GM19397 (cell line): ENCODE results near the gene OSBPL9.
"Not testable (repeated sequence)": the region's sequence is repeated elsewhere in the genome, so short reads cannot be mapped to it uniquely, and the experiment has no call there.

Source experiments
- ATAC-seq: cut with Tn5 transposase; IDR thresholded peaks from one replicate; pipeline ENCODE4 v1.9.1; 2021; ENCODE audit warnings: mild to moderate bottlenecking, moderate library complexity; ENCODE audit not compliant: unreplicated experiment

OSBPL9 gene

GRCh38 chr1:51636191-51636590 is 19.3 kb downstream of the OSBPL9 start:
- no peak for ATAC-seq

- no peak for ATAC-seq
Observed at GRCh38 chr1:51636764-51637522, 20.1 kb downstream of the OSBPL9 start.

GRCh38 chr1:51638350-51638749 is 21.5 kb downstream of the OSBPL9 start:
- no peak for ATAC-seq

GRCh38 chr1:51639694-51640093 is 22.8 kb downstream of the OSBPL9 start:
- no peak for ATAC-seq

- ATAC-seq = no peak
Observed at GRCh38 chr1:51641096-51641495, 24.2 kb downstream of the OSBPL9 start.

- ATAC-seq = no peak
Observed at GRCh38 chr1:51642739-51643142, 25.8 kb downstream of the OSBPL9 start.

- no peak for ATAC-seq
Observed at GRCh38 chr1:51643362-51643761, 26.5 kb downstream of the OSBPL9 start.

- no peak for ATAC-seq
Observed at GRCh38 chr1:51644020-51644419, 27.1 kb downstream of the OSBPL9 start.

- ATAC-seq = no peak
Observed at GRCh38 chr1:51644533-51645197, 27.8 kb downstream of the OSBPL9 start.

- ATAC-seq = not testable (repeated sequence)
Observed at GRCh38 chr1:51646592-51646991, 29.7 kb downstream of the OSBPL9 start.

GRCh38 chr1:51648180-51649109 is 31.6 kb downstream of the OSBPL9 start:
- no peak for ATAC-seq

- ATAC-seq = no peak
Observed at GRCh38 chr1:51649593-51650091, 32.8 kb downstream of the OSBPL9 start.

GRCh38 chr1:51650198-51650597 is 33.3 kb downstream of the OSBPL9 start:
- ATAC-seq = no peak

GRCh38 chr1:51651552-51651942 is 34.7 kb downstream of the OSBPL9 start:
- ATAC-seq = no peak

GRCh38 chr1:51652599-51652998 is 35.7 kb downstream of the OSBPL9 start:
- no peak for ATAC-seq

GRCh38 chr1:51653127-51653526 is 36.2 kb downstream of the OSBPL9 start:
- no peak for ATAC-seq

GRCh38 chr1:51654000-51654399 is 37.1 kb downstream of the OSBPL9 start:
- ATAC-seq = no peak

- ATAC-seq = no peak
Observed at GRCh38 chr1:51656374-51656773, 39.5 kb downstream of the OSBPL9 start.

GRCh38 chr1:51660580-51660979 is 43.7 kb downstream of the OSBPL9 start:
- ATAC-seq = no peak

GRCh38 chr1:51661081-51661518 is 44.2 kb downstream of the OSBPL9 start:
- ATAC-seq = no peak

GRCh38 chr1:51663105-51663504 is 46.2 kb downstream of the OSBPL9 start:
- ATAC-seq = no peak
